Astrocyte of the spinal cord (primary cell): ENCODE data around the gene ARHGAP22.

ENCODE experiments used
- DNase-seq: peaks from one replicate; pipeline ENCODE4 v3.0.0; 2011; ENCODE audit warnings: low read depth, low spot score
- H3K4me3 ChIP-seq: 2 replicates; pipeline ENCODE4 v1.5.1; 2011; ENCODE audit warnings: low read depth, mild to moderate bottlenecking, low read length, moderate library complexity
- CTCF ChIP-seq: IDR thresholded peaks from 2 replicates; pipeline ENCODE4 v1.5.1; 2012; ENCODE audit warnings: low read depth, mild to moderate bottlenecking, low read length, inconsistent platforms
- in situ Hi-C: cut with HindIII; loops from 2 replicates; pipeline ENCODE4 v1.10.0; 2017; ENCODE audit warnings: low sequenced_read_pairs

The ARHGAP22 gene

GRCh38 chr10:48487244-48487643, 117.6 kb downstream of the ARHGAP22 start:
- in situ Hi-C loops: no loop called here
- H3K4me3 ChIP-seq: no peak overlapping the region
- TF ChIP-seq CTCF: no peak
- no peak for DNase-seq

- in situ Hi-C loops: no loop called here
- H3K4me3 ChIP-seq: no peak overlapping the region
- no peak for DNase-seq
- no peak for TF ChIP-seq CTCF
Measured at GRCh38 chr10:48485711-48486110, 119.2 kb downstream of the ARHGAP22 start.

GRCh38 chr10:48484911-48485310, 120.0 kb downstream of the ARHGAP22 start:
- in situ Hi-C loops: no loop called here
- no peak overlapping the region for H3K4me3 ChIP-seq
- DNase-seq: no peak
- TF ChIP-seq CTCF: no peak

GRCh38 chr10:48482207-48482606, 122.7 kb downstream of the ARHGAP22 start:
- in situ Hi-C loops: no loop called here
- TF ChIP-seq CTCF: no peak
- DNase-seq: no peak
- no peak overlapping the region for H3K4me3 ChIP-seq

- in situ Hi-C loops: no loop called here
- TF ChIP-seq CTCF: no peak
Measured at GRCh38 chr10:48481385-48481784, 123.5 kb downstream of the ARHGAP22 start.

GRCh38 chr10:48480397-48481374, 124.2 kb downstream of the ARHGAP22 start:
- no peak overlapping the region for H3K4me3 ChIP-seq
- DNase-seq: no peak
- TF ChIP-seq CTCF: no peak
- in situ Hi-C loops: no loop called here

More at GRCh38 chr10:48481385-48481784, 123.5 kb downstream of the ARHGAP22 start:
- H3K4me3 ChIP-seq: no peak overlapping the region
- DNase-seq: no peak
